ENCODE data around the gene FAM184B.

- no peak for TF ChIP-seq POLR2A (IDR thresholded peaks at IDR 0.05; ENCODE audit: low read length)
- no peak for TF ChIP-seq GATA1 (IDR thresholded peaks at IDR 0.05; ENCODE audit: low read depth, low read length)
Measured at GRCh38 chr4:17605236-17605635, 176.2 kb downstream of the FAM184B start.

All from erythroblast (primary cell).